HEK293 (cell line): ENCODE data around the gene AGTR1.

Experiments
- CTCF ChIA-PET: fragments of 350-600 bp; formaldehyde crosslinking; extraction: SDS; loops from one replicate; lab custom pipeline; 2021; ENCODE audit warnings: antibody characterized with exemption; lab: Yijun Ruan, JAX
- POLR2A ChIA-PET: fragments of 300-600 bp; formaldehyde crosslinking; extraction: SDS; loops from one replicate; lab custom pipeline; 2020; ENCODE audit warnings: antibody characterized with exemption, inconsistent platforms; lab: Yijun Ruan, JAX
- H3K27ac ChIP-seq: fragments of 200-500 bp; sonication (Bioruptor generic); 2 replicates; pipeline ENCODE4 v1.5.1; 2014; ENCODE audit warnings: low read depth, low read length, control low read depth, inconsistent platforms; ENCODE audit errors: extremely low read depth
- H3K36me3 ChIP-seq, 2 experiments: fragments of 200-500 bp in 1 of 2; sonication (Bioruptor generic) in 1 of 2; 1 replicate in 1 of 2; 2 replicates in 1 of 2; pipeline ENCODE4 v1.5.1; 2014 to 2017; ENCODE audit warnings: inconsistent platforms in 2 of 2, low read length in 2 of 2; ENCODE audit not compliant: control insufficient read depth in 2 of 2, insufficient read depth in 1 of 2
- H3K4me1 ChIP-seq: fragments of 200-500 bp; sonication (Bioruptor generic); 2 replicates; pipeline ENCODE4 v1.5.1; 2014; ENCODE audit warnings: mild to moderate bottlenecking, low read length, inconsistent platforms; ENCODE audit not compliant: control insufficient read depth, insufficient read depth
- H3K4me3 ChIP-seq: 2 replicates; pipeline ENCODE4 v1.5.1; 2011; ENCODE audit warnings: low read depth, mild to moderate bottlenecking, control low read depth, low read length, moderate library complexity
- H3K9me3 ChIP-seq: fragments of 200-500 bp; sonication (Bioruptor generic); 2 replicates; pipeline ENCODE4 v1.5.1; 2014; ENCODE audit warnings: low read depth, low read length, inconsistent platforms; ENCODE audit not compliant: control insufficient read depth, insufficient read depth
- HOXA7 ChIP-seq: sonication (generic); formaldehyde crosslinking; IDR thresholded peaks from 2 replicates; pipeline ENCODE4 v1.8.1; 2022; ENCODE audit warnings: missing genetic modification reagents, borderline replicate concordance
- KLF1 ChIP-seq: fragments of 450-650 bp; formaldehyde crosslinking; IDR thresholded peaks from 2 replicates; pipeline ENCODE4 v1.5.1; 2016; ENCODE audit warnings: missing biosample characterization, missing genetic modification characterization
- KLF16 ChIP-seq: fragments of 450-650 bp; formaldehyde crosslinking; IDR thresholded peaks from 2 replicates; pipeline ENCODE4 v1.5.1; 2017; ENCODE audit warnings: missing biosample characterization, missing genetic modification characterization
- KLF9 ChIP-seq: fragments of 450-650 bp; formaldehyde crosslinking; IDR thresholded peaks from 2 replicates; pipeline ENCODE4 v1.5.1; 2016; ENCODE audit warnings: missing biosample characterization, missing genetic modification characterization, low read depth
- MEIS1 ChIP-seq: sonication (generic); formaldehyde crosslinking; IDR thresholded peaks from 2 replicates; pipeline ENCODE4 v1.8.1; 2022; ENCODE audit warnings: missing genetic modification reagents, mild to moderate bottlenecking, borderline replicate concordance
- PRDM1 ChIP-seq: fragments of 450-650 bp; formaldehyde crosslinking; IDR thresholded peaks from 2 replicates; pipeline ENCODE4; 2016; ENCODE audit warnings: missing biosample characterization, missing genetic modification characterization
- ZBTB21 ChIP-seq: fragments of 450-650 bp; formaldehyde crosslinking; IDR thresholded peaks from 2 replicates; pipeline ENCODE4 v1.5.1; 2017; ENCODE audit warnings: missing biosample characterization, missing genetic modification characterization
- ZNF174 ChIP-seq: fragments of 450-650 bp; formaldehyde crosslinking; IDR thresholded peaks from 2 replicates; pipeline ENCODE4 v1.5.0; 2017; ENCODE audit warnings: missing biosample characterization, mild to moderate bottlenecking, missing genetic modification characterization
- ZNF341 ChIP-seq: fragments of 450-650 bp; formaldehyde crosslinking; IDR thresholded peaks from 2 replicates; pipeline ENCODE4; 2016; ENCODE audit warnings: low read depth, missing biosample characterization, missing genetic modification characterization
- ZNF626 ChIP-seq: fragments of 450-650 bp; sonication (Bioruptor Pico); formaldehyde crosslinking; IDR thresholded peaks from 2 replicates; pipeline ENCODE4 v1.5.1; 2018; ENCODE audit warnings: missing biosample characterization, missing genetic modification characterization, inconsistent platforms
- ZNF677 ChIP-seq: fragments of 450-650 bp; IDR thresholded peaks from 2 replicates; pipeline ENCODE4 v1.5.0; 2018; ENCODE audit warnings: missing biosample characterization, mild to moderate bottlenecking, missing genetic modification characterization, moderate library complexity
- ZNF701 ChIP-seq: fragments of 450-650 bp; formaldehyde crosslinking; IDR thresholded peaks from 2 replicates; pipeline ENCODE4 v1.5.1; 2016; ENCODE audit warnings: missing biosample characterization, missing genetic modification characterization
- ZNF830 ChIP-seq: fragments of 450-650 bp; IDR thresholded peaks from 2 replicates; pipeline ENCODE4 v1.5.0; 2018; ENCODE audit warnings: missing biosample characterization, missing genetic modification characterization, low read depth, mild to moderate bottlenecking, moderate library complexity
- ZSCAN30 ChIP-seq: fragments of 450-650 bp; IDR thresholded peaks from 2 replicates; pipeline ENCODE4 v1.5.1; 2018; ENCODE audit warnings: missing biosample characterization, mild to moderate bottlenecking, missing genetic modification characterization, moderate library complexity
- TF ChIP-seq, protein P1 (sequence below): fragments of 450-650 bp; formaldehyde crosslinking; IDR thresholded peaks from 2 replicates; pipeline ENCODE4 v1.5.1; 2016; ENCODE audit warnings: missing biosample characterization, missing genetic modification characterization, borderline replicate concordance
- TF ChIP-seq, protein P2 (sequence below): fragments of 450-650 bp; formaldehyde crosslinking; conservative IDR thresholded peaks from 2 replicates; pipeline ENCODE4 v1.5.1; 2016; ENCODE audit warnings: low read depth, missing biosample characterization, missing genetic modification characterization
- TF ChIP-seq, protein P3 (sequence below): fragments of 450-650 bp; formaldehyde crosslinking; IDR thresholded peaks from 2 replicates; pipeline ENCODE4 v1.5.1; 2016; ENCODE audit warnings: missing biosample characterization, missing genetic modification characterization
- TF ChIP-seq, protein P4 (sequence below): fragments of 450-650 bp; formaldehyde crosslinking; IDR thresholded peaks from 2 replicates; pipeline ENCODE4 v1.5.1; 2016; ENCODE audit warnings: missing biosample characterization, missing genetic modification characterization
- TF ChIP-seq, protein P5 (sequence below): fragments of 450-650 bp; formaldehyde crosslinking; IDR thresholded peaks from 2 replicates; pipeline ENCODE4 v1.5.0; 2017; ENCODE audit warnings: missing biosample characterization, missing genetic modification characterization, borderline replicate concordance

Gene AGTR1

DNA sequence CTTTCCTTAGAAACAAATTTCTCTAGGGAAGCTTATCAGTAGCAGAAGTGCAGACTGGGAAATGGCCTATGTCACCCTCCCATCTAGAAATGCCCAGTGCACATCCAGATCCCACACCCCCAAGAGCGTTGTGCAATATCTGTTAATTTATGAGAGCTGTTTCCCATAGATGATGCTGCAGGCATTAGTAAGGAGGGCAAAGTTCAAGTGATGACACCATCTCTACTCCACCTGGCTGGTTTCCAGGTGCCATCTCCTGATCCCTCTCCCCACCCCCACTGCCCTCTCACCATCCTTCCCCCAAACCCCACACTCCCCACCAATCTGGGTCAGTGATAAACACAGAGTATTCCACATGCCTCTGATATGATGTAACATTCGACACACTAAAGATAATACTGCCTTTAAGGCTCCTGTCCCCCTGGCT is 39.4 kb downstream of the AGTR1 start (continued):
- no peak for TF ChIP-seq PRDM1 (tag by site-specific recombination)
- no peak for TF ChIP-seq ZNF174 (tag by site-specific recombination)
- no peak for TF ChIP-seq ZSCAN30 (tag by site-specific recombination)
- TF ChIP-seq, protein P1, sequence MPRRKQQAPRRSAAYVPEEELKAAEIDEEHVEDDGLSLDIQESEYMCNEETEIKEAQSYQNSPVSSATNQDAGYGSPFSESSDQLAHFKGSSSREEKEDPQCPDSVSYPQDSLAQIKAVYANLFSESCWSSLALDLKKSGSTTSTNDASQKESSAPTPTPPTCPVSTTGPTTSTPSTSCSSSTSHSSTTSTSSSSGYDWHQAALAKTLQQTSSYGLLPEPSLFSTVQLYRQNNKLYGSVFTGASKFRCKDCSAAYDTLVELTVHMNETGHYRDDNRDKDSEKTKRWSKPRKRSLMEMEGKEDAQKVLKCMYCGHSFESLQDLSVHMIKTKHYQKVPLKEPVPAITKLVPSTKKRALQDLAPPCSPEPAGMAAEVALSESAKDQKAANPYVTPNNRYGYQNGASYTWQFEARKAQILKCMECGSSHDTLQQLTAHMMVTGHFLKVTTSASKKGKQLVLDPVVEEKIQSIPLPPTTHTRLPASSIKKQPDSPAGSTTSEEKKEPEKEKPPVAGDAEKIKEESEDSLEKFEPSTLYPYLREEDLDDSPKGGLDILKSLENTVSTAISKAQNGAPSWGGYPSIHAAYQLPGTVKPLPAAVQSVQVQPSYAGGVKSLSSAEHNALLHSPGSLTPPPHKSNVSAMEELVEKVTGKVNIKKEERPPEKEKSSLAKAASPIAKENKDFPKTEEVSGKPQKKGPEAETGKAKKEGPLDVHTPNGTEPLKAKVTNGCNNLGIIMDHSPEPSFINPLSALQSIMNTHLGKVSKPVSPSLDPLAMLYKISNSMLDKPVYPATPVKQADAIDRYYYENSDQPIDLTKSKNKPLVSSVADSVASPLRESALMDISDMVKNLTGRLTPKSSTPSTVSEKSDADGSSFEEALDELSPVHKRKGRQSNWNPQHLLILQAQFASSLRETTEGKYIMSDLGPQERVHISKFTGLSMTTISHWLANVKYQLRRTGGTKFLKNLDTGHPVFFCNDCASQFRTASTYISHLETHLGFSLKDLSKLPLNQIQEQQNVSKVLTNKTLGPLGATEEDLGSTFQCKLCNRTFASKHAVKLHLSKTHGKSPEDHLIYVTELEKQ (tag by site-specific recombination): no peak
- TF ChIP-seq, protein P2, sequence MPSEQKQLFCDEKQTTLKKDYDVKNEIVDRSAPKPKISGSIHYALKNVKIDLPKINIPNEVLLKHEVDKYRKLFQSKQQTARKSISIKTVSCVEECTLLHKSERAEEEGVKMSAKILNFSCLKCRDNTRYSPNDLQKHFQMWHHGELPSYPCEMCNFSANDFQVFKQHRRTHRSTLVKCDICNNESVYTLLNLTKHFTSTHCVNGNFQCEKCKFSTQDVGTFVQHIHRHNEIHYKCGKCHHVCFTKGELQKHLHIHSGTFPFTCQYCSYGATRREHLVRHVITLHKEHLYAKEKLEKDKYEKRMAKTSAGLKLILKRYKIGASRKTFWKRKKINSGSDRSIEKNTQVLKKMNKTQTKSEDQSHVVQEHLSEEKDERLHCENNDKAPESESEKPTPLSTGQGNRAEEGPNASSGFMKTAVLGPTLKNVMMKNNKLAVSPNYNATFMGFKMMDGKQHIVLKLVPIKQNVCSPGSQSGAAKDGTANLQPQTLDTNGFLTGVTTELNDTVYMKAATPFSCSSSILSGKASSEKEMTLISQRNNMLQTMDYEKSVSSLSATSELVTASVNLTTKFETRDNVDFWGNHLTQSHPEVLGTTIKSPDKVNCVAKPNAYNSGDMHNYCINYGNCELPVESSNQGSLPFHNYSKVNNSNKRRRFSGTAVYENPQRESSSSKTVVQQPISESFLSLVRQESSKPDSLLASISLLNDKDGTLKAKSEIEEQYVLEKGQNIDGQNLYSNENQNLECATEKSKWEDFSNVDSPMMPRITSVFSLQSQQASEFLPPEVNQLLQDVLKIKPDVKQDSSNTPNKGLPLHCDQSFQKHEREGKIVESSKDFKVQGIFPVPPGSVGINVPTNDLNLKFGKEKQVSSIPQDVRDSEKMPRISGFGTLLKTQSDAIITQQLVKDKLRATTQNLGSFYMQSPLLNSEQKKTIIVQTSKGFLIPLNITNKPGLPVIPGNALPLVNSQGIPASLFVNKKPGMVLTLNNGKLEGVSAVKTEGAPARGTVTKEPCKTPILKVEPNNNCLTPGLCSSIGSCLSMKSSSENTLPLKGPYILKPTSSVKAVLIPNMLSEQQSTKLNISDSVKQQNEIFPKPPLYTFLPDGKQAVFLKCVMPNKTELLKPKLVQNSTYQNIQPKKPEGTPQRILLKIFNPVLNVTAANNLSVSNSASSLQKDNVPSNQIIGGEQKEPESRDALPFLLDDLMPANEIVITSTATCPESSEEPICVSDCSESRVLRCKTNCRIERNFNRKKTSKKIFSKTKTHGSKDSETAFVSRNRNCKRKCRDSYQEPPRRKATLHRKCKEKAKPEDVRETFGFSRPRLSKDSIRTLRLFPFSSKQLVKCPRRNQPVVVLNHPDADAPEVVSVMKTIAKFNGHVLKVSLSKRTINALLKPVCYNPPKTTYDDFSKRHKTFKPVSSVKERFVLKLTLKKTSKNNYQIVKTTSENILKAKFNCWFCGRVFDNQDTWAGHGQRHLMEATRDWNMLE (tag by site-specific recombination): no peak

DNA sequence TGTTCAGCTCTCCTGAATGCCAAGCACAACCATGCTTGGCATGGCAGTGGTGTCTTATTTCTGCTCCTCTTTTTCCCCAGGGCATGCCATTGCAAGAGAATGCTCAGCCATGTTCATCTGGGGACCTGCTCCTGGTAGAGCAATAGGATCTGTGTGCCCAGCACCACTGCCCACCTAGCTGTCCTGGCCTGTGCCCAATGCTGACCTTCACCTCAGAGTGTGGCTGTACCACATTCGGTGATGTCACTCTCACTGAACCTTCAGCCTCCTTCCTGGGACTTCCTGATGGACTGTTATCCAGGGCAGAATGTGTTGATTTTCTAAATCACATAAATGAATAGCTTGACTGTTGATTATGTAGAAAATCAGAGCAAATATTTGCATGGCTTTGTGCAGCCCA is 42.0 kb downstream of the AGTR1 start:
- TF ChIP-seq ZNF341: no peak
- TF ChIP-seq MEIS1 (CRISPR knock-in tag): no peak
- no peak for TF ChIP-seq ZNF677 (tag by site-specific recombination)
- TF ChIP-seq KLF9 (tag by site-specific recombination): no peak
- TF ChIP-seq KLF16 (tag by site-specific recombination): no peak
- no peak for TF ChIP-seq ZNF701 (tag by site-specific recombination)
- TF ChIP-seq HOXA7 (CRISPR knock-in tag): no peak
- TF ChIP-seq, protein P3, sequence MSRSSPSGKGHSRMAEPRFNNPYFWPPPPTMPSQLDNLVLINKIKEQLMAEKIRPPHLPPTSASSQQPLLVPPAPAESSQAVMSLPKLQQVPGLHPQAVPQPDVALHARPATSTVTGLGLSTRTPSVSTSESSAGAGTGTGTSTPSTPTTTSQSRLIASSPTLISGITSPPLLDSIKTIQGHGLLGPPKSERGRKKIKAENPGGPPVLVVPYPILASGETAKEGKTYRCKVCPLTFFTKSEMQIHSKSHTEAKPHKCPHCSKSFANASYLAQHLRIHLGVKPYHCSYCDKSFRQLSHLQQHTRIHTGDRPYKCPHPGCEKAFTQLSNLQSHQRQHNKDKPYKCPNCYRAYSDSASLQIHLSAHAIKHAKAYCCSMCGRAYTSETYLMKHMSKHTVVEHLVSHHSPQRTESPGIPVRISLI: no peak
- no peak for TF ChIP-seq ZNF626 (tag by site-specific recombination)
- no peak for TF ChIP-seq ZNF830 (tag by site-specific recombination)
- no peak for TF ChIP-seq ZBTB21 (tag by site-specific recombination)
- TF ChIP-seq, protein P4, sequence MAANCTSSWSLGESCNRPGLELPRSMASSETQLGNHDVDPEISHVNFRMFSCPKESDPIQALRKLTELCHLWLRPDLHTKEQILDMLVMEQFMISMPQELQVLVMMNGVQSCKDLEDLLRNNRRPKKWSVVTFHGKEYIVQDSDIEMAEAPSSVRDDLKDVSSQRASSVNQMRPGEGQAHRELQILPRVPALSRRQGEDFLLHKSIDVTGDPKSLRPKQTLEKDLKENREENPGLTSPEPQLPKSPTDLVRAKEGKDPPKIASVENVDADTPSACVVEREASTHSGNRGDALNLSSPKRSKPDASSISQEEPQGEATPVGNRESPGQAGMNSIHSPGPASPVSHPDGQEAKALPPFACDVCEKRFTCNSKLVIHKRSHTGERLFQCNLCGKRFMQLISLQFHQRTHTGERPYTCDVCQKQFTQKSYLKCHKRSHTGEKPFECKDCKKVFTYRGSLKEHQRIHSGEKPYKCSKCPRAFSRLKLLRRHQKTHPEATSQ (tag by site-specific recombination): no peak
- TF ChIP-seq, protein P5, sequence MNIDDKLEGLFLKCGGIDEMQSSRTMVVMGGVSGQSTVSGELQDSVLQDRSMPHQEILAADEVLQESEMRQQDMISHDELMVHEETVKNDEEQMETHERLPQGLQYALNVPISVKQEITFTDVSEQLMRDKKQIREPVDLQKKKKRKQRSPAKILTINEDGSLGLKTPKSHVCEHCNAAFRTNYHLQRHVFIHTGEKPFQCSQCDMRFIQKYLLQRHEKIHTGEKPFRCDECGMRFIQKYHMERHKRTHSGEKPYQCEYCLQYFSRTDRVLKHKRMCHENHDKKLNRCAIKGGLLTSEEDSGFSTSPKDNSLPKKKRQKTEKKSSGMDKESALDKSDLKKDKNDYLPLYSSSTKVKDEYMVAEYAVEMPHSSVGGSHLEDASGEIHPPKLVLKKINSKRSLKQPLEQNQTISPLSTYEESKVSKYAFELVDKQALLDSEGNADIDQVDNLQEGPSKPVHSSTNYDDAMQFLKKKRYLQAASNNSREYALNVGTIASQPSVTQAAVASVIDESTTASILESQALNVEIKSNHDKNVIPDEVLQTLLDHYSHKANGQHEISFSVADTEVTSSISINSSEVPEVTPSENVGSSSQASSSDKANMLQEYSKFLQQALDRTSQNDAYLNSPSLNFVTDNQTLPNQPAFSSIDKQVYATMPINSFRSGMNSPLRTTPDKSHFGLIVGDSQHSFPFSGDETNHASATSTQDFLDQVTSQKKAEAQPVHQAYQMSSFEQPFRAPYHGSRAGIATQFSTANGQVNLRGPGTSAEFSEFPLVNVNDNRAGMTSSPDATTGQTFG (tag by site-specific recombination): no peak
- TF ChIP-seq KLF1 (tag by site-specific recombination): no peak
- TF ChIP-seq, all 188 proteins: peak for 0
- CTCF ChIA-PET: interaction anchor here (0.6 to 1.2 kb wide), 2 partner anchors 141 to 360 kb away, joined by 3 to 4 read pairs; no protein-coding TSS in a partner anchor
- Histone ChIP-seq H3K4me3 (no peak overlapping the region), H3K4me1 (no peaks in the 10 kb centered on the region), H3K9me3 (no peaks in the 10 kb centered on the region), H3K36me3 (no peaks in the 10 kb centered on the region), H3K27ac (no peak overlapping the region)
- POLR2A ChIA-PET: no interaction called here
